A172 (cell line): ENCODE results near the gene ARHGEF7. TPM values are rescaled to one million over a fixed set of nuclear protein-coding genes. Genes with fewer than 3 reads are reported as not detected.

Experiments used
- DNase-seq: peaks from one replicate; pipeline ENCODE4 v3.0.0-alpha.2; 2015; ENCODE audit warnings: low spot score
- total RNA-seq: library from RNA; depleted of rRNA; stranded (reverse); fragments of >200 nt; shearing (Covaris generic); gene quantifications from 2 replicates; pipeline ENCODE4 v1.2.3, GENCODE V29; 2014

The ARHGEF7 gene
- total RNA-seq, 1 experiment from 2014 or later: 26.9 TPM

GRCh38 chr13:111201304-111201940 lies 86.3 kb downstream of the ARHGEF7 start:
- no peak for DNase-seq

- DNase-seq: no peak
Measured at GRCh38 chr13:111202156-111202621, 87.1 kb downstream of the ARHGEF7 start.

- peak; percentile 69 for DNase-seq
Measured at GRCh38 chr13:111202745-111203144, 87.6 kb downstream of the ARHGEF7 start.

- DNase-seq: no peak
Measured at GRCh38 chr13:111203736-111204389, 88.8 kb downstream of the ARHGEF7 start.

GRCh38 chr13:111204438-111205177 lies 89.5 kb downstream of the ARHGEF7 start:
- no peak for DNase-seq

GRCh38 chr13:111206148-111206547 lies 91.0 kb downstream of the ARHGEF7 start:
- DNase-seq: no peak

- no peak for DNase-seq
Measured at GRCh38 chr13:111209613-111210012, 94.5 kb downstream of the ARHGEF7 start.

- no peak for DNase-seq
Measured at GRCh38 chr13:111210091-111210490, 95.0 kb downstream of the ARHGEF7 start.

GRCh38 chr13:111210544-111211469 lies 95.7 kb downstream of the ARHGEF7 start:
- DNase-seq: peak; percentile 90

- DNase-seq: no peak
Measured at GRCh38 chr13:111211789-111212516, 96.8 kb downstream of the ARHGEF7 start.

GRCh38 chr13:111212517-111212873 lies 97.4 kb downstream of the ARHGEF7 start:
- DNase-seq: no peak

- no peak for DNase-seq
Measured at GRCh38 chr13:111213964-111214726, 99.0 kb downstream of the ARHGEF7 start.

GRCh38 chr13:111215081-111216047 lies 100.3 kb downstream of the ARHGEF7 start:
- DNase-seq: no peak

GRCh38 chr13:111216166-111216960 lies 101.3 kb downstream of the ARHGEF7 start:
- peak; percentile 28 for DNase-seq

- DNase-seq: no peak
Measured at GRCh38 chr13:111217641-111218040, 102.5 kb downstream of the ARHGEF7 start.

- DNase-seq: no peak
Measured at GRCh38 chr13:111219280-111219679, 104.2 kb downstream of the ARHGEF7 start.

- DNase-seq: no peak
Measured at GRCh38 chr13:111219950-111220349, 104.8 kb downstream of the ARHGEF7 start.

- no peak for DNase-seq
Measured at GRCh38 chr13:111225166-111225565, 110.1 kb downstream of the ARHGEF7 start.
